ENCODE data around the gene NINJ2. TPM values are rescaled to one million over a fixed set of nuclear protein-coding genes. Genes with fewer than 3 reads are reported as not detected.

The NINJ2 gene
- total RNA-seq, 1 experiment from 2014 or later: 0.24 TPM

GRCh38 chr12:570435-570920, 92.8 kb downstream of the NINJ2 start:
- Histone ChIP-seq H4K5ac (ENCODE audit: insufficient read length, low read depth, low read length) (no peak overlapping the region), H3K27ac (ENCODE audit: insufficient read length, low read depth, low read length) (no peak overlapping the region)
- H3K27ac Mint-ChIP-seq: peak overlapping the region in 1 of 3 experiments; percentile 60; a peak in 2 of 7 replicates

More at GRCh38 chr12:570435-570920, 92.8 kb downstream of the NINJ2 start:
- no CpG with 5 or more reads among the region's 22 CpGs for WGBS (ENCODE audit: extremely low coverage, insufficient read length, low lambda C conversion rate)
- no peaks in the 10 kb centered on the region for H3K79me2 ChIP-seq (ENCODE audit: insufficient read depth, low read length)
- no peak overlapping the region for H2BK20ac ChIP-seq (ENCODE audit: low read depth, low read length, poor library complexity, severe bottlenecking)
- H3K9me3 ChIP-seq (ENCODE audit: control insufficient read depth, low read depth, low read length): no peaks in the 10 kb centered on the region
- no peak for TF ChIP-seq CTCF (conservative IDR thresholded peaks at IDR 0.05)
- H2BK120ac ChIP-seq (ENCODE audit: low read depth, low read length, poor library complexity, severe bottlenecking): no peak overlapping the region
- no peak overlapping the region for H3K23ac ChIP-seq (ENCODE audit: insufficient read length, low read depth, low read length)
- peaks cover 14 to 17% of the 10 kb centered on the region in 2 experiments for H3K4me1 Mint-ChIP-seq
- no peak overlapping the region for H3K4ac ChIP-seq (ENCODE audit: low read depth, low read length)
- no peaks in the 10 kb centered on the region; the same call in 1 of the 2 replicates for H3K4me1 ChIP-seq (ENCODE audit: insufficient read depth, low read length)
- peak overlapping the region; percentile 49 for H3K14ac ChIP-seq (ENCODE audit: insufficient read depth, low read length)
- DNase-seq: peak; percentile 89
- H3T11ph ChIP-seq (ENCODE audit: low read length): no peak overlapping the region
- H3K4me2 ChIP-seq (ENCODE audit: insufficient read depth, insufficient read length, low read length): peak overlapping the region; percentile 73
- no peaks in the 10 kb centered on the region for H3K79me1 ChIP-seq (ENCODE audit: insufficient read depth, low read depth, low read length, poor library complexity, severe bottlenecking)
- H3K27me3 Mint-ChIP-seq (ENCODE audit: low read depth): peaks cover 14% of the 10 kb centered on the region
- H3K18ac ChIP-seq (ENCODE audit: insufficient read length, low read depth, low read length): no peak overlapping the region
- no peak overlapping the region for H2BK15ac ChIP-seq (ENCODE audit: low read depth, low read length)
- H2AK5ac ChIP-seq (ENCODE audit: insufficient read length, low read length): no peak overlapping the region
- no peak overlapping the region for H4K8ac ChIP-seq (replicated peaks; ENCODE audit: insufficient read length, low read depth, low read length)
- H3K36me3 Mint-ChIP-seq (ENCODE audit: insufficient read depth in 1 of 3, low read depth in 3 of 3): peaks cover 0 to 2% (median 0%) of the 10 kb centered on the region in 3 experiments; a peak in 3 of 7 replicates
- no peaks in the 10 kb centered on the region for H4K20me1 ChIP-seq (ENCODE audit: control insufficient read depth, insufficient read depth, insufficient read length)
- no peaks in the 10 kb centered on the region for H3K27me3 ChIP-seq (ENCODE audit: insufficient read depth, low read length)
- no peak overlapping the region for H3K9ac ChIP-seq (ENCODE audit: extremely low read depth, insufficient read length, low read length)
- H3K23me2 ChIP-seq (ENCODE audit: insufficient read length, low read depth, low read length, poor library complexity, severe bottlenecking): peaks cover 11% of the 10 kb centered on the region
- no peak overlapping the region for H2BK5ac ChIP-seq (ENCODE audit: insufficient read length, low read length)
- H3K4me3 Mint-ChIP-seq: peak overlapping the region; percentile 75 to 80
- H2AFZ ChIP-seq (ENCODE audit: low read length): peak overlapping the region; percentile 57
- H3K9me3 Mint-ChIP-seq: peaks cover 2 to 6% of the 10 kb centered on the region in 2 experiments; a peak in 2 of 5 replicates
- H2BK12ac ChIP-seq (ENCODE audit: insufficient read length, low read depth, low read length): no peak overlapping the region
- no peak overlapping the region for H4K91ac ChIP-seq (ENCODE audit: insufficient read length, low read depth, low read length)
- H3K56ac ChIP-seq (ENCODE audit: insufficient read length, low read depth, low read length): no peak overlapping the region

Measured in H9 (cell line).